Neural progenitor cell (in vitro differentiated cells): ENCODE measurements around the gene PLPP2. TPM values are rescaled to one million over a fixed set of nuclear protein-coding genes. Genes with fewer than 3 reads are reported as not detected.

Source experiments
- DNase-seq: peaks from one replicate; pipeline ENCODE4 v3.0.0-alpha.2; 2016; ENCODE audit warnings: low spot score
- H2AFZ ChIP-seq: fragments of 200-600 bp; sonication (generic); replicated peaks from 2 replicates; pipeline ENCODE4 v1.6.1; 2016; ENCODE audit warnings: antibody characterized with exemption
- H3F3A ChIP-seq: fragments of 200-600 bp; sonication (generic); 2 replicates; pipeline ENCODE4 v1.6.1; 2016; ENCODE audit warnings: antibody characterized with exemption, low read depth
- H3K27ac ChIP-seq: fragments of 200-600 bp; sonication (generic); 2 replicates; pipeline ENCODE4 v1.5.1; 2016; ENCODE audit warnings: mild to moderate bottlenecking
- H3K27me3 ChIP-seq: fragments of 200-600 bp; sonication (generic); 2 replicates; pipeline ENCODE4 v1.6.1; 2016; ENCODE audit warnings: mild to moderate bottlenecking, moderate library complexity
- H3K36me3 ChIP-seq: fragments of 200-600 bp; sonication (generic); 2 replicates; pipeline ENCODE4 v1.5.1; 2016
- H3K4me1 ChIP-seq: fragments of 200-600 bp; sonication (generic); 2 replicates; pipeline ENCODE4 v1.6.1; 2016; ENCODE audit warnings: mixed run types
- H3K4me2 ChIP-seq: fragments of 200-600 bp; sonication (generic); 2 replicates; pipeline ENCODE4 v1.6.1; 2016
- H3K4me3 ChIP-seq: fragments of 200-600 bp; sonication (generic); 2 replicates; pipeline ENCODE4 v1.5.1; 2016
- H3K79me2 ChIP-seq: fragments of 200-600 bp; sonication (generic); 2 replicates; pipeline ENCODE4 v1.6.1; 2016; ENCODE audit warnings: low read depth
- H3K9ac ChIP-seq: fragments of 200-600 bp; sonication (generic); 2 replicates; pipeline ENCODE4 v1.6.1; 2016
- H3K9me3 ChIP-seq: fragments of 200-600 bp; sonication (generic); 2 replicates; pipeline ENCODE4 v1.5.1; 2016; ENCODE audit warnings: low read depth
- H4K20me1 ChIP-seq: fragments of 200-600 bp; sonication (generic); 2 replicates; pipeline ENCODE4 v1.6.1; 2016; ENCODE audit warnings: low read depth
- H3K27ac Mint-ChIP-seq: 3 replicates; pipeline ENCODE4 v1.8.0; 2021; ENCODE audit warnings: mixed read lengths
- H3K27me3 Mint-ChIP-seq: 2 replicates; pipeline ENCODE4 v1.8.0; 2022; ENCODE audit warnings: low read depth, mild to moderate bottlenecking, inconsistent platforms, moderate library complexity, mixed read lengths; ENCODE audit not compliant: insufficient read depth
- H3K36me3 Mint-ChIP-seq: 3 replicates; pipeline ENCODE4 v1.8.0; 2021; ENCODE audit warnings: mixed read lengths
- H3K4me1 Mint-ChIP-seq: 3 replicates; pipeline ENCODE4 v1.8.0; 2021; ENCODE audit warnings: mixed read lengths
- H3K4me3 Mint-ChIP-seq: 3 replicates; pipeline ENCODE4 v1.8.0; 2021; ENCODE audit warnings: mild to moderate bottlenecking, moderate library complexity, mixed read lengths
- H3K9me3 Mint-ChIP-seq: 3 replicates; pipeline ENCODE4 v1.8.0; 2020; ENCODE audit warnings: mixed read lengths
- EZH2 ChIP-seq: fragments of 200-600 bp; sonication (generic); IDR thresholded peaks from 2 replicates; pipeline ENCODE4 v1.6.1; 2017; ENCODE audit warnings: antibody characterized with exemption, mild to moderate bottlenecking, moderate library complexity
- EZH2phosphoT487 ChIP-seq: fragments of 200-600 bp; sonication (generic); IDR thresholded peaks from 2 replicates; pipeline ENCODE4 v1.6.1; 2017; ENCODE audit warnings: antibody characterized with exemption
- total RNA-seq: library from RNA; depleted of rRNA; stranded (reverse); fragments of >200 nt; gene quantifications from 2 replicates; pipeline ENCODE4 v1.2.3, GENCODE V29; 2015; ENCODE audit warnings: low replicate concordance
- TF ChIP-seq, protein P1 (sequence below): fragments of 200-600 bp; sonication (generic); IDR thresholded peaks from 2 replicates; pipeline ENCODE4 v1.5.1; 2017; ENCODE audit warnings: antibody characterized with exemption, mild to moderate bottlenecking

PLPP2 gene
- total RNA-seq, 1 donor from 2014 or later, result not detected

DNA sequence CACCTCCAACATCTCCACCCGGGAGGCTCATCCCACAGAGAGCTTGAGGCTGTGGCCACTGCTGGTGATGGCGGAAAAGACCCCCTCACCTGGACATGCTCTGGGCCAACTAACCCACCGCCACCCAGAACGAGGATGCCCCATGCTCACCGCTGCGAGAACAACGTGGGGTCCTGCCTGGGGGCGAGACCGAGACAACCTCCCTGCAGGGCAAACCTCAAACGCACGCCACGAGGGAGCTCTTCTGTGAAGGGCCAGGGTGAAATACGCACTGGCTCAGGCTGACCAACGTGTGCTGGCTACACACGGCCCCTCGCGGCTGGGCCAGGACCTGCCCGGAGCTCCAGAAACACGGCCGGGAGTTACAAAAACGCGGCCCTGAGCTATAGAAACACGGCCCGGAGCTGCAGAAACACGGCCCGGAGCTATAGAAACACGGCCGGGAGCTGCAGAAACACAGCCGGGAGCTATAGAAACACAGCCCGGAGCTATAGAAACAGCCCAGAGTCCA lies 19.0 kb upstream of the PLPP2 start:
- Histone ChIP-seq H3K27ac (no peak overlapping the region), H3K36me3 (no peaks in the 10 kb centered on the region), H3K4me3 (no peak overlapping the region), H3K4me1 (no peaks in the 10 kb centered on the region), H3K4me2 (no peak overlapping the region), H3K9ac (no peak overlapping the region), H3K79me2 (no peaks in the 10 kb centered on the region), H3K9me3 (no peaks in the 10 kb centered on the region), H3K27me3 (no peaks in the 10 kb centered on the region), H4K20me1 (peaks cover 16% of the 10 kb centered on the region), H2AFZ (no peak overlapping the region), H3F3A (no peaks in the 10 kb centered on the region)
- H3K4me1 Mint-ChIP-seq, result no peaks in the 10 kb centered on the region
- no peaks in the 10 kb centered on the region for H3K27me3 Mint-ChIP-seq
- no peaks in the 10 kb centered on the region for H3K9me3 Mint-ChIP-seq
- no peak for DNase-seq
- TF ChIP-seq, protein P1, sequence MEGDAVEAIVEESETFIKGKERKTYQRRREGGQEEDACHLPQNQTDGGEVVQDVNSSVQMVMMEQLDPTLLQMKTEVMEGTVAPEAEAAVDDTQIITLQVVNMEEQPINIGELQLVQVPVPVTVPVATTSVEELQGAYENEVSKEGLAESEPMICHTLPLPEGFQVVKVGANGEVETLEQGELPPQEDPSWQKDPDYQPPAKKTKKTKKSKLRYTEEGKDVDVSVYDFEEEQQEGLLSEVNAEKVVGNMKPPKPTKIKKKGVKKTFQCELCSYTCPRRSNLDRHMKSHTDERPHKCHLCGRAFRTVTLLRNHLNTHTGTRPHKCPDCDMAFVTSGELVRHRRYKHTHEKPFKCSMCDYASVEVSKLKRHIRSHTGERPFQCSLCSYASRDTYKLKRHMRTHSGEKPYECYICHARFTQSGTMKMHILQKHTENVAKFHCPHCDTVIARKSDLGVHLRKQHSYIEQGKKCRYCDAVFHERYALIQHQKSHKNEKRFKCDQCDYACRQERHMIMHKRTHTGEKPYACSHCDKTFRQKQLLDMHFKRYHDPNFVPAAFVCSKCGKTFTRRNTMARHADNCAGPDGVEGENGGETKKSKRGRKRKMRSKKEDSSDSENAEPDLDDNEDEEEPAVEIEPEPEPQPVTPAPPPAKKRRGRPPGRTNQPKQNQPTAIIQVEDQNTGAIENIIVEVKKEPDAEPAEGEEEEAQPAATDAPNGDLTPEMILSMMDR, result no peak
- TF ChIP-seq EZH2, result no peak
- peaks cover 7% of the 10 kb centered on the region for H3K36me3 Mint-ChIP-seq
- no peak overlapping the region for H3K27ac Mint-ChIP-seq
- no peak overlapping the region for H3K4me3 Mint-ChIP-seq

DNA sequence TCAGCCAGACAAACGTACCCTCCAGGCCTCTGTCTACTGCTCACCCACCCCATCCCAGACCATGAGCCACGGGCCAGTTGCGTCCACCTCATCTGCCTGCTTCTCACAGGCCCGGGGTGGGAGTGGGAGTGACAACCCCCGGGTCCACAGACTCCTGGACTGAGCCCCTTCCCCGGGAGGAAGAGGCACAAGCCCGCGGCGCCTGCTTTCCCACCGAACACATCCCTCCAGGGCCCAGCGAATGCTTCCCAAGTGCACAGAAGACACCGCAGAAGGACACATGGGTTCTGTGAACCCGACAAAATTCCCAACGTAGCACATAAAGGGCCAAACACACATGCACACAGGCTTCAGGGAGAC lies 18.0 kb upstream of the PLPP2 start:
- no peak overlapping the region for H2AFZ ChIP-seq
- H3K9ac ChIP-seq, result no peak overlapping the region
- H3K9me3 ChIP-seq, result no peaks in the 10 kb centered on the region
- no peak for DNase-seq
- H3K36me3 ChIP-seq, result no peaks in the 10 kb centered on the region
- H3K4me3 ChIP-seq, result no peak overlapping the region
- H3K4me3 Mint-ChIP-seq, result no peak overlapping the region
- no peaks in the 10 kb centered on the region for H3F3A ChIP-seq
- TF ChIP-seq EZH2 (no peak), EZH2phosphoT487 (no peak)
- TF ChIP-seq, protein P1, result no peak
- no peaks in the 10 kb centered on the region for H3K9me3 Mint-ChIP-seq
- no peaks in the 10 kb centered on the region for H3K4me1 Mint-ChIP-seq
- H3K27me3 Mint-ChIP-seq, result no peaks in the 10 kb centered on the region
- peaks cover 13% of the 10 kb centered on the region for H4K20me1 ChIP-seq
- H3K4me1 ChIP-seq, result no peaks in the 10 kb centered on the region
- no peak overlapping the region for H3K27ac ChIP-seq
- H3K79me2 ChIP-seq, result no peaks in the 10 kb centered on the region
- H3K36me3 Mint-ChIP-seq, result peaks cover 11% of the 10 kb centered on the region
- no peak overlapping the region for H3K4me2 ChIP-seq
- no peaks in the 10 kb centered on the region for H3K27me3 ChIP-seq
- no peak overlapping the region for H3K27ac Mint-ChIP-seq

DNA sequence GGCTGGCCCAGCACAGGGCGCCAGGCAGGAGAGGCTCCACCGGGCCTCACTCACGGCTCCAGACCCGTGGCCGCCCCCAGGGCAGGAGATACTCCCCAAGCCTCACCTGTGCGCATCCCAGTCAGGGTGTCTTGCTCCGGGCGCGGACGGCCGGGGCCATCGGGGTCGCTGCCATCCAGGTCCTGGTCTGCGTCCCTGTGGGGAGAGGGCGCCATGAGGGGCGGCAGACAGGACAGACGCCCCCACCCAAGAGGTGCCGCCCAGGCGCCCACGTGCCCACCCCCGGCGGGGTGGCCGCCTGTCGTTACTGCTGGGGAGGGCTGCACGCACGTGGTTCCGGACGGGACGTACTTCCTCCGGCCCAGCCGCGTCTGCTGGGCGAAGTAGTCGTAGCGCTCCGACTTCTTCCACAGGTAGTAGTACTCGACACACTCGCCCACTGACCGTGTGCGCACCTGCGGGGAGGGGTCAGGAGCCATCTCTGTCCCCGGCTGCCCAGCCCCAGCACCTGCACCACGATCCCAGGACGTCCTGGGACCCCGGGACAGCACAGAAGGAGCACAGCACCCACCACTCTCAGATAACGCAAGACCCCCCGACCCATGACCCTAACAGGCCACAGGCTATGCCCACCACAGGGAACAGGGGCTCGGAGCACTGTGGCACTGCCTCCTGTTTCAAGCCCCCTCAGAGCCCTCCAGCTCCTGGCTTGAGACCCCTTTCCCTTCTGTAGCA lies 17.4 kb upstream of the PLPP2 start:
- H3K27me3 ChIP-seq, result no peaks in the 10 kb centered on the region
- Mint-ChIP-seq H3K36me3 (peaks cover 10% of the 10 kb centered on the region), H3K4me1 (no peaks in the 10 kb centered on the region), H3K9me3 (no peaks in the 10 kb centered on the region), H3K4me3 (no peak overlapping the region), H3K27me3 (no peaks in the 10 kb centered on the region), H3K27ac (no peak overlapping the region)
- no peaks in the 10 kb centered on the region for H3K9me3 ChIP-seq
- no peak for DNase-seq
- H3F3A ChIP-seq, result no peaks in the 10 kb centered on the region
- no peak overlapping the region for H3K9ac ChIP-seq
- H3K4me2 ChIP-seq, result no peak overlapping the region
- no peaks in the 10 kb centered on the region for H3K4me1 ChIP-seq
- no peak overlapping the region for H3K27ac ChIP-seq
- no peak overlapping the region for H3K4me3 ChIP-seq
- H3K36me3 ChIP-seq, result no peaks in the 10 kb centered on the region
- H3K79me2 ChIP-seq, result no peaks in the 10 kb centered on the region
- H4K20me1 ChIP-seq, result peaks cover 12% of the 10 kb centered on the region
- TF ChIP-seq EZH2phosphoT487 (no peak), EZH2 (no peak)
- TF ChIP-seq, protein P1, result no peak
- H2AFZ ChIP-seq, result no peak overlapping the region
